Coronary artery (tissue), 2 donors: ENCODE measurements around the gene AP3D1.
A peak's percentile ranks its signal among the peaks of the same experiment; 100 is the strongest.
"Not testable (repeated sequence)": the region's sequence is repeated elsewhere in the genome, so short reads cannot be mapped to it uniquely, and the experiment has no call there.

Source experiments
- DNase-seq: peaks from one replicate; pipeline ENCODE4 v3.0.0-alpha.2; 2017; ENCODE audit warnings: low spot score
- H3K27ac ChIP-seq, 2 donors: fragments of 200-600 bp; sonication (generic); one replicate each; pipeline ENCODE4 v1.5.1; 2016 to 2019
- H3K4me3 ChIP-seq: fragments of 200-600 bp; sonication (generic); 2 replicates; pipeline ENCODE4 v1.5.1; 2016; ENCODE audit warnings: mild to moderate bottlenecking, moderate library complexity
- TF ChIP-seq, protein P1 (sequence below): fragments of 200-600 bp; sonication (generic); IDR thresholded peaks from one replicate; pipeline ENCODE4 v1.5.1; 2019; ENCODE audit warnings: antibody characterized with exemption

AP3D1 gene

GRCh38 chr19:2089727-2090053, 61.7 kb downstream of the AP3D1 start:
- H3K27ac ChIP-seq: peak overlapping the region; percentile 19 to 80
- no peak overlapping the region for H3K4me3 ChIP-seq
- no peak for DNase-seq
- TF ChIP-seq, protein P1, sequence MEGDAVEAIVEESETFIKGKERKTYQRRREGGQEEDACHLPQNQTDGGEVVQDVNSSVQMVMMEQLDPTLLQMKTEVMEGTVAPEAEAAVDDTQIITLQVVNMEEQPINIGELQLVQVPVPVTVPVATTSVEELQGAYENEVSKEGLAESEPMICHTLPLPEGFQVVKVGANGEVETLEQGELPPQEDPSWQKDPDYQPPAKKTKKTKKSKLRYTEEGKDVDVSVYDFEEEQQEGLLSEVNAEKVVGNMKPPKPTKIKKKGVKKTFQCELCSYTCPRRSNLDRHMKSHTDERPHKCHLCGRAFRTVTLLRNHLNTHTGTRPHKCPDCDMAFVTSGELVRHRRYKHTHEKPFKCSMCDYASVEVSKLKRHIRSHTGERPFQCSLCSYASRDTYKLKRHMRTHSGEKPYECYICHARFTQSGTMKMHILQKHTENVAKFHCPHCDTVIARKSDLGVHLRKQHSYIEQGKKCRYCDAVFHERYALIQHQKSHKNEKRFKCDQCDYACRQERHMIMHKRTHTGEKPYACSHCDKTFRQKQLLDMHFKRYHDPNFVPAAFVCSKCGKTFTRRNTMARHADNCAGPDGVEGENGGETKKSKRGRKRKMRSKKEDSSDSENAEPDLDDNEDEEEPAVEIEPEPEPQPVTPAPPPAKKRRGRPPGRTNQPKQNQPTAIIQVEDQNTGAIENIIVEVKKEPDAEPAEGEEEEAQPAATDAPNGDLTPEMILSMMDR: no peak

DNA sequence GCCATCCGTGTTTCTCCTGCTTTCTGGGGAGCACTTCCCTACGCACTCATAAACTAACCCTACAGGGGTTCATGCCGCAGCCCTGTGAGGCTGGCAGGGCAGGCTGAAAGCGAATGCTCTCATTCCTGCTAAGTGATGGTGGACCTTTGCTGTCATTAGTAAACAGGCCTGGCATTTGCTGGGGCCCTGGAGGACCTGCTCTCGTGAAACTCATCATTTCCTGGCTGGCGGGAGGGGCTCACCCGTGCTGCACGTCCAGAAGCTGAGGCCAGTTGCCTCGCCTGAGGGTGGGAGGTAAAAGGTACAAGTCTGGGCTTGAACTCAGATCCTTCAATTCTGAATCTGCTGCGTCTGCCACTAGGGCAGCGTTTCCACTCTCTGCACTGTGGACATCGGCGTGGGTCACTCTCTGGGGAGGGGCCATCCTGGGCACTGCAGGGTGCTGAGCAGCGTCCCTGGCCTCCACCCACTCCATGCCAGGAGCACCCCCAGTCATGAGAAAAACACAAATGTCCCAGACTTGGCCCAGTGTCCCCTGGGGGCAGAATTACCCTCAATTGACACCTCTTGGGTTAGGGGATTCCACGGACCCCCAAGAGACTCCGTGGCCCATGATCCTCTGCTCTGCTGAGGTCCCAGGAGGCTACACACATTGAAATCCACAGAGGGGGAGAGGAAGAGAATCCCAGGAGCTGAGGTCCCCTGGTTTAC, 62.2 kb downstream of the AP3D1 start:
- DNase-seq: no peak
- Histone ChIP-seq H3K4me3 (no peak overlapping the region), H3K27ac (peak overlapping the region in 1 of 2 donors; percentile 80)
- TF ChIP-seq, protein P1: no peak

DNA sequence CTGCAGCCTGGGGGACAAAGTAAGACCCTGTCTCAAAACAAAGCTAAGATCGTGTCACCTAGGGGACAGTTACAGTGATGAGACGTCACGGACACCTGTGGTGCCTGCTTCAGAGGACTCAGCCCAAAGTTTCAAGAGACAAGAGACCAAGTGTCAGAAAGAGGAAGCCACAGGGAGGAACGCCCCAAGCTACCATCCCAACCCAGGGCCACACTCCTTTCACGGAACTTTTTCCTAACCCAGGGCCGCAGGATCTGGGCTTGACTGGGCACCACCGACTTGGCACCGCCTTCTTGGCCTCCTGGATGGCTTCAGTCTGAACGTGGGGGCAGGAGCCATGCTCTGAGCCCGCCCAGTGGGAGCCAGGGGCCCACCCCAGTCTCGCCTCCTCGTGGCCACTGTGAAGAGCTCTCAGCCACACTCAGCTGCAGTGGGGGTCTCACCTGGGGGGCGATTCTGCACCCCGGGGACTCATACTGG, 63.7 kb downstream of the AP3D1 start:
- H3K27ac ChIP-seq: peak overlapping the region in 1 of 2 donors; percentile 43
- DNase-seq: no peak
- TF ChIP-seq, protein P1: no peak

DNA sequence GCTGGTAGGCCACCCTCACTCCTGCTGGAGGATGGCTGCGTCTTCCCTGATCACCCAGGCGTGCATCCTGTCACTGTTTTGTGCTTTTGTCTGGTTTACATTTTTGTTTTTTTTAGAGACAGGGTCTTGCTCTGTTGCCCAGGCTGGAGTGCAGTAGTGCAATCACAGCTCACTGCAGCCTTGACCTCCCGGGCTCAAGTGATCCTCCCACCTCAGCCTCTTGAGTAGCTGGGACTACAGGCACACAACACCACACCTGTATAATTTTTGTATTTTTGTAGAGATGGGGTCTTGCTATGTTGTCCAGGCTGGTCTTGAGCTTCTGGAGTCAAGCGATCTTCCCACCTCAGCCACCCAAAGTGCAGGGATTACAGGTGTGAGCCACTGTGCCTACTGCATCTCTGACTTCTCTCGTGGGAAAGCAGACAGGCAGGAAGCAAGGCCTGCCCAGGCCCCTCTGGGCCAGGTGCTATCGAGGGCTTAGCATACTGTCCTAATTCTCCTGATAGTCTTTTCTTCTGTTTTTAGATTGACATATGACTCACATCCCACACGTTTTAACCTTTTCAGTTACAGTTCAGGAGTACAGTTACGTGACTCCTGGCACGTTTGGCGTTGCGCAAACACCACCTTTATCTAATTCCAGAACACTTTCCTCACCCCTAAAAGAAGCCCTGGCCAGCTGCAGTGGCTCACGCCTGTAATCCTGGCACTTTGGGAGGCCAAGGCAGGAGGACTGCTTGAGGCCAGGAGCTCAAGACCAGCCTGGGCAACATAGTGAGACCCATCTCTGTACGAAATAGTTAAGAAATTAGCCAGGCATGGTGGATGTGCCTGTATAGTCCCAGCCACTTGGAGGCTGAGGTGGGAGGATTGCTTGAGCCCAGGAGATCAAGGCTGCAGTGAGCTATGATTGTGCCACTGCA, 64.4 kb downstream of the AP3D1 start:
- DNase-seq, H3K4me3 ChIP-seq: not testable (repeated sequence)
- peak overlapping the region in 1 of 2 donors; percentile 43 for H3K27ac ChIP-seq

More for the DNA sequence above, 63.7 kb downstream of the AP3D1 start:
- H3K4me3 ChIP-seq: no peak overlapping the region

DNA sequence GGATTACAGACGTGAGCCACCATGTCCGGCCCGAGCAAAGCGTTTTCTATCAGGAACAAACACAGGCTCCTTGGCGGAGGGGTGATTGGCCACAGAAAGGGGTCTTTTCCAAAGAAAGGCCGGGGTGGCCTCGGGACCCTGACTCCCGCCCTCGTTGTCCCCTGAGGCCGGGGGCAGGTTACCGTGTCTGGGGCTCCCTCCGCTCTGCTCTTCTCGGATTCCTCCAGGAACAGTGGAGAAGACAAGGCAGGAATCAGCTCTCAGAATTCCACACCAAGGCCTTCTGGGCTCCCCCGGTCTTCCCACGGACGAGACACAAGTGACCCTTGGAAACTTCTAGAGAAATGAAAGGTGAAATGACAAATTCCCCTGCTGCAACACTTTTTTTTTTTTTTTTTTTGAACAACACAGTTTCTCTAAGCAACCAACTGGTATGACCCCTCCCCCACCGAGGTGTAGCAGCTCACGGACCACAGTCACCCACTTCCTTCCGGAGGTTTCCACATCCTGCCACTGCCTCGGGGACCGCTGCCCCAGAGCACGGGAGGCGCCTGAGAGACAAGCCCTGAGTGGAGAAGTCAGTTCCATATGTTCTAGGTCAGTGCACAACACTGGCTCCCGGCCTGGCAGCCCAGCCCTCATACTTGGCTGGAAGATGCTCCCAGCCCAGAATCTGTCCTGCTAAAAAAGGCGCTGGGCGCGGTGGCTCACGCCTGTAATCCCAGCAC, 66.2 kb downstream of the AP3D1 start:
- TF ChIP-seq, protein P1: no peak
- H3K4me3 ChIP-seq: no peak overlapping the region
- H3K27ac ChIP-seq: peak overlapping the region in 1 of 2 donors; percentile 43
- no peak for DNase-seq

DNA sequence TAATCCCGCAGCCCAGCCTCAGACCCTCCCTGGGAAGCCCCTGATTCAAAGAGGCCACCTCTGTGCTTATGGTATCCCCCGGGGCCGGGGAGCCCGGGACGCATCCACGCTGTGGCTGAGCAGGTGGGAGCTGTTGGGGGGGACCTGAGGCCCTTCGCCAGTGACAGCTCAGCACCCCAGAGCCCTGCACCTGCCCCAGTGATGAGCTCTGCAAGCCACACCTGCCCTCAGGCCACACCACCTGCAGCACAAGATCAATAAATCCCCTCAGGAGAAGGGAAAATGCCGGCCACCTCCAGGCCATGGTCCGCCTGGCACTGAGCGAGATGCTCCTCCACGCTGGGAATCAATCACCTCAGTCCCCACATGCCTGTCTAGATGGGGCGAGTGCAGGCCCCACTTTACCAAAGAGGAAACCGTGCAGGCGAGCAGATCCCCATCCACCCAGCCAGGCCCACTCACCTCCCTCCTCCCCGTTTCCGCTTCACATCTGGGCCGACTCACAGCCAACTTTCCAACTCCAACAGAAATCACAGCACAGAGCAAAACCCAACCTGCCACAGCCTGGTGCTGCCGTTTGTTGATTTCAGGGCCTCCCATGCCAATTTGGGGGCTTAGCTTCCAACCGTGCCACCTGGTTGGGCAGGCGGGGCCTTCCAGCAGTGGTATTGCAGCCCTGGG, 68.1 kb downstream of the AP3D1 start:
- DNase-seq: no peak
- Histone ChIP-seq H3K4me3 (peak overlapping the region; percentile 15), H3K27ac (peak overlapping the region in 1 of 2 donors; percentile 20)
- TF ChIP-seq, protein P1: no peak
